HG02678 (cell line): ENCODE results near the gene TLE2.
"Not testable (repeated sequence)": the region's sequence is repeated elsewhere in the genome, so short reads cannot be mapped to it uniquely, and the experiment has no call there.

Source experiments
- ATAC-seq: cut with Tn5 transposase; IDR thresholded peaks from one replicate; pipeline ENCODE4 v1.9.1; 2021; ENCODE audit warnings: mild to moderate bottlenecking, moderate library complexity; ENCODE audit not compliant: unreplicated experiment

The TLE2 gene

GRCh38 chr19:3038214-3038613 is 9.1 kb upstream of the TLE2 start:
- no peak for ATAC-seq

- not testable (repeated sequence) for ATAC-seq
Measured at GRCh38 chr19:3036977-3037544, 8.0 kb upstream of the TLE2 start.

GRCh38 chr19:3036119-3036976 is 7.3 kb upstream of the TLE2 start:
- ATAC-seq, result peak; percentile 39

GRCh38 chr19:3035542-3036118 is 6.5 kb upstream of the TLE2 start:
- ATAC-seq, result peak; percentile 93

GRCh38 chr19:3034656-3035541 is 5.8 kb upstream of the TLE2 start:
- no peak for ATAC-seq

- no peak for ATAC-seq
Measured at GRCh38 chr19:3034406-3034655, 5.3 kb upstream of the TLE2 start.

GRCh38 chr19:3033595-3034405 is 4.7 kb upstream of the TLE2 start:
- no peak for ATAC-seq

GRCh38 chr19:3031607-3031867 is 2.5 kb upstream of the TLE2 start:
- ATAC-seq, result no peak

- no peak for ATAC-seq
Measured at GRCh38 chr19:3028305-3029064, 595 bp downstream of the TLE2 start.

GRCh38 chr19:3027981-3028304 is 1.1 kb downstream of the TLE2 start:
- no peak for ATAC-seq

GRCh38 chr19:3027292-3027691 is 1.8 kb downstream of the TLE2 start:
- no peak for ATAC-seq

GRCh38 chr19:3026768-3027167 is 2.3 kb downstream of the TLE2 start:
- no peak for ATAC-seq

GRCh38 chr19:3025549-3025886 is 3.6 kb downstream of the TLE2 start:
- no peak for ATAC-seq

GRCh38 chr19:3024870-3025548 is 4.1 kb downstream of the TLE2 start:
- ATAC-seq, result no peak

GRCh38 chr19:3024509-3024869 is 4.6 kb downstream of the TLE2 start:
- ATAC-seq, result no peak

- ATAC-seq, result no peak
Measured at GRCh38 chr19:3020321-3020960, 8.6 kb downstream of the TLE2 start.

- no peak for ATAC-seq
Measured at GRCh38 chr19:3019211-3019854, 9.7 kb downstream of the TLE2 start.

GRCh38 chr19:3017923-3018322 is 11.2 kb downstream of the TLE2 start:
- ATAC-seq, result no peak
